ENCODE results near the gene NDRG3.

The NDRG3 gene

GRCh38 chr20:36607586-36608387 lies 138.1 kb downstream of the NDRG3 start:
- DNase-seq (ENCODE audit: low read depth) = no peak

DNA sequence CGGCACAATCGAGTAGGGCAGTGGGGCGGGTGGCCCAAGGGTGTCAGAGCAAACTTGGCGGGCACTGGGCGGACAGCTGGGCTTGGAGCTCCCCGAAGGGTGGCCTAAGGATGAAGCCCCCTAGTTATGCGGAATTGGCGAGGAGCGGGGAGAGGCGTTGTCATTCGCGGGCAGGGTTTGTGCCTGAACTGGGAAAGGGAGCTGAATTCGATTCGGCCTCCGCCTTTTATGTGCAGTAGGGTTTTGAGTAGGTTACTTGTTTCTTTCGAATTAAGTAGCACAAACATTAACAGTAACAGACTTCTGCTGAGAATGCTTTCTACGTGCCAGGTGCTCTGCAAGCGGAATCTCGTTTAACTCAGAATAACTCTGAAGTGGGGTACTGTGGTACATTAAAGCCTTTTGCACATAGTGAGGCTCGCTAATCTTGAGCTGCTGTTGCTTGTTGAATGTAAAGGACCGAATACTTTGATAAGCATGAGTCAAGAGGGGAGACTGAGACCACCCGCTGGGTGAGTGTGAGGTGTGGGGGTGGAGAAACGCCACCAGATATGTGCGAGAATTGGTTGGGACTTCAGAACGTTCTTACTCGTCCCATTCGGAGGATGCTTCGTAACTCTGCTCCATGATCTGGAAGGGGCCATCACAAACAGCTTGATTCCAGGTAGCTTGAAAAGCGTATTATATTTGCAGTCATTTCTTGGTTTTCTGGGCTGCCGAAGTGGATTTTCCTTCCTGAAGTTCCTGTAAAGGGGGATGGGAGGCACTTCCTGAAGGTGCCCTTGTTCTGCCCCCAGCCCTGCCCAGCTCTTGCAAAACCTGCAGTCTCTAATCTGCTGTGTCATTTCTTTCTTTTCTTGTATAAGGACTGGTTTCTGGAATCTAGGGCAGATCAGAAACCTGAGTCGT lies 139.5 kb downstream of the NDRG3 start:
- DNase-seq (ENCODE audit: low read depth) = no peak

DNA sequence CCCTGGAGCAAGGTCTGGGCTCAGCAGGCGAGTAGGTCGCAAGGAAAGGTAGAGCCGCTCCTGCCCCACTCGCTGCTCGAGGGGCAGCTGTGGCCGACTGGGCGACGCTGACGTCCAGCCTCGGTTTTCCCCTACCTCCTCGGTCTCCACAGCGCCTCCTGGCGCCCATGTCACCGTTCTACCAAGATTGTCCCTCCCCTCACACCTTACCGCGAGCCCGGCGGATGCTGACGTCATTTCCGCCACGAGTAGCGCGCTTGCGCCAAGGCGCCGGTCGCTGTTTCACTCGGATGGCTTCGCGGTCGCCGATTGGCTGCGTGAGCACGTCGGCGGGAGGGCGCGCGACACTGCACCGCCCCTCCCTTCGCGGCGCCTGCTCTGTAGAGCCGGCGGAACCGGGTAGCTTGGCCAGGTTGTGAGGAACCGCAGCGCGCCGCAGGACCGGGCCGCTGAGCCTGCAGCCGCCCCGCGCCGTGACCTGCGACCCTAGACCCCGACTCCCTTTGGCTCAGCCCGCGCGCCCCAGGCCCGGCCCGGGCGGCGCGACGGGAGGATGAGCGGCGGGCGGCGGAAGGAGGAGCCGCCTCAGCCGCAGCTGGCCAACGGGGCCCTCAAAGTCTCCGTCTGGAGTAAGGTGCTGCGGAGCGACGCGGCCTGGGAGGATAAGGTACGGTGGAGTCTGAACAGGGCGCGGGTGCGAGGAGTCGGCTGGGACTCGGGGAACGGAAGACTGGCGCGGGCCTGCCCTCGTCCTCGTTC lies 140.3 kb downstream of the NDRG3 start, which contains the start of gene RAB5IF:
Gene RAB5IF (plus strand): TSS at position 381 of the 759 bp plus-strand sequence. CDS start 173 bp downstream, at position 554.
- peak; percentile 99 for DNase-seq (ENCODE audit: low read depth)

DNA sequence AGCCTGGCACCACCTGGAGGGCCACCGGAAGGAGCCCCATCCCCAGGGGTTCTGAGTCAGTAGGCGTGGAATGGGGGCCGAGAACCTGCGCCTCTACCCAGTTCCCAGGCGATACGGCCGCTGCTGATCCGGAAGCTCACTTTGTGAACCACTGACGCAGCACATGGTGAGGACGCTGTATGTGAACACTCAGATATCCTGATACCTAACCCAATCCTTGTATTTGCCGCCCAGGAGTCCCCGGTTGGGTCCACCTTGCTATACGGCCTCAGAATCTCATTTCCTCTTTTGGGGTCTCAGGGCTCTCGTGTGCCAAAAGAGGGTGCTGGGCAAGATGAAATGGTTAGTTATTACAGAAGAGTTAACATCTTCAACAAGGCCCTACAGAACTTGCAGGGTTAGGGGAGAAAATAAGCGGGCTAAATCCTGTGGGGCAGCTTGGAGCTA lies 140.9 kb downstream of the NDRG3 start:
- peak; percentile 48 for DNase-seq (ENCODE audit: low read depth)
